LoVo (cell line): ENCODE data around the gene SIGLEC10.
"Not testable (repeated sequence)": the region's sequence is repeated elsewhere in the genome, so short reads cannot be mapped to it uniquely, and the experiment has no call there.

Experiments
- DNase-seq: peaks from one replicate; pipeline ENCODE4 v3.0.0-alpha.2; 2016; ENCODE audit warnings: low spot score

SIGLEC10 gene

GRCh38 chr19:51417107-51417809 lies at the start of gene SIGLEC10:
Gene SIGLEC10, minus strand, starts transcription at chr19:51417642. Its CDS starts 61 bp downstream, at chr19:51417581.
- no peak for DNase-seq

GRCh38 chr19:51466723-51467122 lies 49.3 kb upstream of the SIGLEC10 start:
- DNase-seq: no peak

GRCh38 chr19:51463976-51464581 lies 46.6 kb upstream of the SIGLEC10 start:
- not testable (repeated sequence) for DNase-seq

GRCh38 chr19:51462681-51463080 lies 45.2 kb upstream of the SIGLEC10 start:
- no peak for DNase-seq

GRCh38 chr19:51462276-51462675 lies 44.8 kb upstream of the SIGLEC10 start:
- no peak for DNase-seq

- DNase-seq: no peak
Measured at GRCh38 chr19:51461723-51462161, 44.3 kb upstream of the SIGLEC10 start.

- no peak for DNase-seq
Measured at GRCh38 chr19:51460164-51460992, 42.9 kb upstream of the SIGLEC10 start.

GRCh38 chr19:51458899-51459505 lies 41.6 kb upstream of the SIGLEC10 start:
- DNase-seq: no peak

- no peak for DNase-seq
Measured at GRCh38 chr19:51458051-51458645, 40.7 kb upstream of the SIGLEC10 start, which contains the start of gene SIGLEC8. Gene SIGLEC8, minus strand, starts transcription at chr19:51458454. Its CDS starts 67 bp downstream, at chr19:51458387.

- DNase-seq: no peak
Measured at GRCh38 chr19:51457351-51458013, 40.0 kb upstream of the SIGLEC10 start.

GRCh38 chr19:51456541-51457290 lies 39.3 kb upstream of the SIGLEC10 start:
- DNase-seq: no peak

GRCh38 chr19:51450730-51451307 lies 33.4 kb upstream of the SIGLEC10 start:
- no peak for DNase-seq

GRCh38 chr19:51448411-51449016 lies 31.1 kb upstream of the SIGLEC10 start:
- no peak for DNase-seq

- DNase-seq: no peak
Measured at GRCh38 chr19:51448011-51448410, 30.6 kb upstream of the SIGLEC10 start.

- not testable (repeated sequence) for DNase-seq
Measured at GRCh38 chr19:51447510-51447909, 30.1 kb upstream of the SIGLEC10 start.

- DNase-seq: no peak
Measured at GRCh38 chr19:51441410-51442390, 24.3 kb upstream of the SIGLEC10 start.

- no peak for DNase-seq
Measured at GRCh38 chr19:51440846-51441409, 23.5 kb upstream of the SIGLEC10 start.

GRCh38 chr19:51440052-51440451 lies 22.6 kb upstream of the SIGLEC10 start:
- no peak for DNase-seq
